Esophagus squamous epithelium (tissue), 4 donors: ENCODE measurements around the gene TCF3.

Experiments used
- CTCF ChIP-seq, 6 experiments: fragments of 450-650 bp in 4 of 6; fragments of 200-600 bp in 2 of 6; sonication (generic) in 2 of 6; IDR thresholded peaks; one replicate each; pipeline ENCODE4 v1.5.1; 2016 to 2019; ENCODE audit warnings: antibody characterized with exemption in 6 of 6, mild to moderate bottlenecking in 4 of 6, moderate library complexity in 4 of 6
- POLR2A ChIP-seq, 4 donors: fragments of 450-650 bp; IDR thresholded peaks; one replicate each; pipeline ENCODE4 v1.6.1; 2017; ENCODE audit warnings: antibody characterized with exemption in 4 of 4, mild to moderate bottlenecking in 4 of 4, moderate library complexity in 3 of 4

GRCh38 chr19:1632462-1633268 lies 19.8 kb downstream of the TCF3 start:
- TF ChIP-seq POLR2A (IDR thresholded peaks at IDR 0.05), result no peak
- TF ChIP-seq CTCF (IDR thresholded peaks at IDR 0.05), result no peak
